Peyer's patch (tissue), 4 donors: ENCODE data around the gene ITLN1. TPM values are rescaled to one million over a fixed set of nuclear protein-coding genes. Genes with fewer than 3 reads are reported as not detected.

Experiments
- DNase-seq, 3 donors: peaks; one replicate each; pipeline ENCODE4 v3.0.0-alpha.2; 2017 to 2019
- H3K27ac ChIP-seq, 4 donors: fragments of 200-600 bp; sonication (generic); one replicate each; pipeline ENCODE4 v1.5.1; 2016 to 2019
- H3K27me3 ChIP-seq, 2 donors: fragments of 200-600 bp; sonication (generic); one replicate each; pipeline ENCODE4 v1.5.1; 2019
- H3K36me3 ChIP-seq, 3 donors: fragments of 200-600 bp; sonication (generic); one replicate each; pipeline ENCODE4 v1.5.1; 2016 to 2019
- H3K4me1 ChIP-seq, 4 donors: fragments of 200-600 bp; sonication (generic); one replicate each; pipeline ENCODE4 v1.5.1; 2016 to 2019
- H3K4me3 ChIP-seq, 4 donors: fragments of 200-600 bp; sonication (generic); 1 replicate in 3 of 4; 2 replicates in 1 of 4; pipeline ENCODE4 v1.5.1; 2016 to 2019; ENCODE audit warnings: mild to moderate bottlenecking in 1 of 4
- H3K9me3 ChIP-seq, 4 donors: fragments of 200-600 bp; sonication (generic); one replicate each; pipeline ENCODE4 v1.5.1; 2016 to 2019; ENCODE audit warnings: mild to moderate bottlenecking in 1 of 4
- CTCF ChIP-seq, 6 experiments: fragments of 450-650 bp in 4 of 6; fragments of 200-600 bp in 2 of 6; sonication (generic) in 1 of 6; IDR thresholded peaks; one replicate each; pipeline ENCODE4 v1.5.1; 2017 to 2019; ENCODE audit warnings: antibody characterized with exemption in 6 of 6, mild to moderate bottlenecking in 3 of 6, moderate library complexity in 1 of 6
- POLR2A ChIP-seq, 2 donors: fragments of 450-650 bp; IDR thresholded peaks; one replicate each; pipeline ENCODE4 v1.5.1; 2017; ENCODE audit warnings: antibody characterized with exemption in 2 of 2, mild to moderate bottlenecking in 2 of 2, moderate library complexity in 2 of 2
- total RNA-seq, 4 donors: library from RNA; depleted of rRNA; stranded (reverse); fragments of >200 nt; gene quantifications; one replicate each; pipeline ENCODE4 v1.1.0, GENCODE V29; 2016

The ITLN1 gene
- total RNA-seq, 4 donors from 2014 or later: 14.4 to 45.0 (median 24.5) TPM

- peaks cover 0 to 14% (median 3%) of the 10 kb centered on the region in 4 donors for H3K4me1 ChIP-seq
- H3K36me3 ChIP-seq: no peaks in the 10 kb centered on the region
- H3K27me3 ChIP-seq: no peaks in the 10 kb centered on the region
- no peak overlapping the region for H3K4me3 ChIP-seq
- DNase-seq: no peak
- no peaks in the 10 kb centered on the region for H3K9me3 ChIP-seq
- H3K27ac ChIP-seq: peak overlapping the region in 3 of 4 donors; percentile 50 to 57 (median 53)
- no peak for TF ChIP-seq POLR2A (IDR thresholded peaks at IDR 0.05)
- no peak for TF ChIP-seq CTCF (IDR thresholded peaks at IDR 0.05)
These were observed 21.8 kb downstream of the ITLN1 start for GRCh38 chr1:160863061-160863773.

GRCh38 chr1:160862203-160863060, 22.5 kb downstream of the ITLN1 start, which contains the start of gene CD244:
TSS of gene CD244 (minus strand) at chr1:160862887. CDS start at chr1:160862677, 210 bp downstream.
- peak in 2 of 3 donors; percentile 35 to 78 for DNase-seq
- H3K36me3 ChIP-seq: no peaks in the 10 kb centered on the region
- H3K9me3 ChIP-seq: no peaks in the 10 kb centered on the region
- H3K27me3 ChIP-seq: no peaks in the 10 kb centered on the region
- peak within 1 kb of the TSS in 3 of 4 donors; percentile 50 to 57 (median 53) for H3K27ac ChIP-seq
- peak within 1 kb of the TSS in 2 of 4 donors; percentile 15 to 31 for H3K4me3 ChIP-seq
- no peak for TF ChIP-seq POLR2A (IDR thresholded peaks at IDR 0.05)
- no peak for TF ChIP-seq CTCF (IDR thresholded peaks at IDR 0.05)
- H3K4me1 ChIP-seq: peaks cover 0 to 14% (median 3%) of the 10 kb centered on the region in 4 donors

GRCh38 chr1:160860840-160861505, 24.0 kb downstream of the ITLN1 start:
- peaks cover 0 to 14% (median 2%) of the 10 kb centered on the region in 4 donors for H3K4me1 ChIP-seq
- H3K36me3 ChIP-seq: no peaks in the 10 kb centered on the region
- H3K9me3 ChIP-seq: no peaks in the 10 kb centered on the region
- H3K27ac ChIP-seq: peak overlapping the region in 1 of 4 donors; percentile 17
- no peaks in the 10 kb centered on the region for H3K27me3 ChIP-seq
- H3K4me3 ChIP-seq: peak overlapping the region in 1 of 4 donors; percentile 19
- no peak for TF ChIP-seq CTCF (IDR thresholded peaks at IDR 0.05)
- DNase-seq: no peak

- DNase-seq: no peak
- no peak overlapping the region for H3K27ac ChIP-seq
- H3K27me3 ChIP-seq: no peaks in the 10 kb centered on the region
These were observed 25.8 kb downstream of the ITLN1 start for GRCh38 chr1:160859166-160859565.

More at GRCh38 chr1:160859166-160859565, 25.8 kb downstream of the ITLN1 start:
- no peaks in the 10 kb centered on the region for H3K36me3 ChIP-seq
- TF ChIP-seq CTCF (IDR thresholded peaks at IDR 0.05) (no peak), POLR2A (IDR thresholded peaks at IDR 0.05) (no peak)
- no peak overlapping the region for H3K4me3 ChIP-seq
- no peaks in the 10 kb centered on the region for H3K9me3 ChIP-seq
- peaks cover 0 to 14% (median 1%) of the 10 kb centered on the region in 4 donors for H3K4me1 ChIP-seq
